Astrocyte of the spinal cord (primary cell): ENCODE results near the gene SPAG6.
"Not testable (repeated sequence)": the region's sequence is repeated elsewhere in the genome, so short reads cannot be mapped to it uniquely, and the experiment has no call there.

Source experiments
- DNase-seq: peaks from one replicate; pipeline ENCODE4 v3.0.0; 2011; ENCODE audit warnings: low read depth, low spot score
- H3K4me3 ChIP-seq: 2 replicates; pipeline ENCODE4 v1.5.1; 2011; ENCODE audit warnings: low read depth, mild to moderate bottlenecking, low read length, moderate library complexity
- CTCF ChIP-seq: IDR thresholded peaks from 2 replicates; pipeline ENCODE4 v1.5.1; 2012; ENCODE audit warnings: low read depth, mild to moderate bottlenecking, low read length, inconsistent platforms
- in situ Hi-C: cut with HindIII; loops from 2 replicates; pipeline ENCODE4 v1.10.0; 2017; ENCODE audit warnings: low sequenced_read_pairs

The SPAG6 gene

GRCh38 chr10:22381262-22381661 lies 36.0 kb downstream of the SPAG6 start:
- no peak for DNase-seq
- H3K4me3 ChIP-seq, result no peak overlapping the region
- in situ Hi-C loops, result no loop called here
- no peak for TF ChIP-seq CTCF

GRCh38 chr10:22386503-22386902 lies 41.2 kb downstream of the SPAG6 start:
- in situ Hi-C loops, result no loop called here

GRCh38 chr10:22389856-22390589 lies 44.7 kb downstream of the SPAG6 start:
- in situ Hi-C loops, result no loop called here
- TF ChIP-seq CTCF, result no peak
- no peak overlapping the region for H3K4me3 ChIP-seq
- DNase-seq, result no peak

More at GRCh38 chr10:22386503-22386902, 41.2 kb downstream of the SPAG6 start:
- no peak overlapping the region for H3K4me3 ChIP-seq
- TF ChIP-seq CTCF, result no peak
- no peak for DNase-seq

GRCh38 chr10:22391600-22391999 lies 46.3 kb downstream of the SPAG6 start:
- in situ Hi-C loops, result no loop called here

GRCh38 chr10:22396195-22396594 lies 50.9 kb downstream of the SPAG6 start:
- in situ Hi-C loops, DNase-seq, H3K4me3 ChIP-seq: not testable (repeated sequence)

More at GRCh38 chr10:22391600-22391999, 46.3 kb downstream of the SPAG6 start:
- no peak for TF ChIP-seq CTCF
- no peak for DNase-seq
- H3K4me3 ChIP-seq, result no peak overlapping the region

- H3K4me3 ChIP-seq, DNase-seq, in situ Hi-C loops: not testable (repeated sequence)
Measured at GRCh38 chr10:22406916-22407315, 61.6 kb downstream of the SPAG6 start.

GRCh38 chr10:22410394-22410793 lies 65.1 kb downstream of the SPAG6 start:
- H3K4me3 ChIP-seq, result no peak overlapping the region
- in situ Hi-C loops, result no loop called here
- no peak for TF ChIP-seq CTCF
- DNase-seq, result no peak

GRCh38 chr10:22410846-22411245 lies 65.5 kb downstream of the SPAG6 start:
- in situ Hi-C loops, result no loop called here
- no peak for DNase-seq
- no peak for TF ChIP-seq CTCF
- no peak overlapping the region for H3K4me3 ChIP-seq
